Mucosa of rectum (tissue), 2 donors: ENCODE measurements around the gene CPZ.

Source experiments
- H3K27ac ChIP-seq, 2 donors: one replicate each; pipeline ENCODE4 v1.7.0; 2013; ENCODE audit warnings: inconsistent platforms in 2 of 2, low read depth in 2 of 2, low read length in 2 of 2
- H3K27me3 ChIP-seq, 2 donors: one replicate each; pipeline ENCODE4 v1.7.0; 2013; ENCODE audit warnings: low read length in 2 of 2; ENCODE audit not compliant: control insufficient read depth in 2 of 2, insufficient read depth in 2 of 2
- H3K36me3 ChIP-seq, 2 donors: one replicate each; pipeline ENCODE4 v1.7.0; 2013; ENCODE audit warnings: low read length in 2 of 2; ENCODE audit not compliant: control insufficient read depth in 2 of 2, insufficient read depth in 2 of 2
- H3K4me1 ChIP-seq, 2 donors: one replicate each; pipeline ENCODE4 v1.7.0; 2013; ENCODE audit warnings: low read length in 2 of 2, mild to moderate bottlenecking in 1 of 2; ENCODE audit not compliant: control insufficient read depth in 2 of 2, insufficient read depth in 2 of 2
- H3K4me3 ChIP-seq, 2 donors: one replicate each; pipeline ENCODE4 v1.7.0; 2013; ENCODE audit warnings: low read length in 2 of 2
- H3K9ac ChIP-seq, 2 donors: one replicate each; pipeline ENCODE4 v1.7.0; 2013; ENCODE audit warnings: low read length in 2 of 2, low read depth in 1 of 2, mild to moderate bottlenecking in 1 of 2
- H3K9me3 ChIP-seq, 2 donors: one replicate each; pipeline ENCODE4 v1.7.0; 2013; ENCODE audit warnings: low read length in 2 of 2; ENCODE audit not compliant: control insufficient read depth in 2 of 2
- donor health status: healthy.
- donor health status: Normal muscosa, but diverticular disease.

Gene CPZ

DNA sequence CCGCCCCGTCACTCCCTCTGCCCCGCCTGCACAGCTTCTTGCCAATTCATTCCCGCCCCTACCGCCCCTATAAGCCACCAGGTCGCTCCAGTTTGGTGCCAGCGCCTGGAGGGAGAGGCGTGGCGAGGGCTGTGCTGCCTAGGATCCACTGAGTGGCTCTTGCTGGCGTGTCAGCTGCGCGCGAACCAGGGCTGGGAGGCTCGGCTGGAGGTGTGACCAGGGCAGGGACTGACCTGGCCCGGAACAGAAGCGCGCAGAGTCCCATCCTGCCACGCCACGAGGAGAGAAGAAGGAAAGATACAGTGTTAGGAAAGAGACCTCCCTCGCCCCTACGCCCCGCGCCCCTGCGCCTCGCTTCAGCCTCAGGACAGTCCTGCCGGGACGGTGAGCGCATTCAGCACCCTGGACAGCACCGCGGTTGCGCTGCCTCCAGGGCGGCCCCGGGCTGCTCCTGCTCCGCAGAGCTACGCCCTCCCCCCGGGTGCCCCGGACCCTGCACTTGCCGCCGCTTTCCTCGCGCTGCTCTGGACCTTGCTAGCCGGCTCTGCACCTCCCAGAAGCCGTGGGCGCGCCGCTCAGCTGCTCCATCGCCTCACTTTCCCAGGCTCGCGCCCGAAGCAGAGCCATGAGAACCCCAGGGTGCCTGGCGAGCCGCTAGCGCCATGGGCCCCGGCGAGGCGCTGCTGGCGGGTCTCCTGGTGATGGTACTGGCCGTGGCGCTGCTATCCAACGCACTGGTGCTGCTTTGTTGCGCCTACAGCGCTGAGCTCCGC, 12.1 kb upstream of the CPZ start, which contains the start of gene GPR78:
Gene GPR78, plus strand, starts transcription at position 72 of the 773 bp plus-strand sequence. Its CDS starts 591 bp downstream, at position 663.
- Histone ChIP-seq H3K27me3 (peaks cover 0 to 8% of the 10 kb centered on the region in 2 donors), H3K36me3 (no peaks in the 10 kb centered on the region), H3K9me3 (no peaks in the 10 kb centered on the region), H3K27ac (no peak within 1 kb of the TSS), H3K4me1 (no peaks in the 10 kb centered on the region), H3K4me3 (no peak within 1 kb of the TSS), H3K9ac (no peak within 1 kb of the TSS)

DNA sequence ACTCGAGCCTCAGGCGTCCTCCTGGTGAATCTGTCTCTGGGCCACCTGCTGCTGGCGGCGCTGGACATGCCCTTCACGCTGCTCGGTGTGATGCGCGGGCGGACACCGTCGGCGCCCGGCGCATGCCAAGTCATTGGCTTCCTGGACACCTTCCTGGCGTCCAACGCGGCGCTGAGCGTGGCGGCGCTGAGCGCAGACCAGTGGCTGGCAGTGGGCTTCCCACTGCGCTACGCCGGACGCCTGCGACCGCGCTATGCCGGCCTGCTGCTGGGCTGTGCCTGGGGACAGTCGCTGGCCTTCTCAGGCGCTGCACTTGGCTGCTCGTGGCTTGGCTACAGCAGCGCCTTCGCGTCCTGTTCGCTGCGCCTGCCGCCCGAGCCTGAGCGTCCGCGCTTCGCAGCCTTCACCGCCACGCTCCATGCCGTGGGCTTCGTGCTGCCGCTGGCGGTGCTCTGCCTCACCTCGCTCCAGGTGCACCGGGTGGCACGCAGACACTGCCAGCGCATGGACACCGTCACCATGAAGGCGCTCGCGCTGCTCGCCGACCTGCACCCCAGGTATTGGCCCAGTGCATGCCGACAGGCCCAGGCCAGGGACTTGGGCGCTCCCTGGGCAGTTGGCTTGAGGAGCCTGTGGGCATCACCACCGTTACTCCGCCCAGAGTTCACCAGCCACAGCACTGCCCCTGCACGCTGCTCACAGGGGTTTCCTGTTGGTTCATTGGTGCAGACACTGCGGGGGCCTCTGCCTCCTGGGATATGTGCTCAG, 11.3 kb upstream of the CPZ start:
- no peaks in the 10 kb centered on the region for H3K9me3 ChIP-seq
- H3K36me3 ChIP-seq: no peaks in the 10 kb centered on the region
- H3K27ac ChIP-seq: no peak overlapping the region
- no peak overlapping the region for H3K9ac ChIP-seq
- peaks cover 0 to 9% of the 10 kb centered on the region in 2 donors for H3K27me3 ChIP-seq
- no peaks in the 10 kb centered on the region for H3K4me1 ChIP-seq
- H3K4me3 ChIP-seq: no peak overlapping the region

DNA sequence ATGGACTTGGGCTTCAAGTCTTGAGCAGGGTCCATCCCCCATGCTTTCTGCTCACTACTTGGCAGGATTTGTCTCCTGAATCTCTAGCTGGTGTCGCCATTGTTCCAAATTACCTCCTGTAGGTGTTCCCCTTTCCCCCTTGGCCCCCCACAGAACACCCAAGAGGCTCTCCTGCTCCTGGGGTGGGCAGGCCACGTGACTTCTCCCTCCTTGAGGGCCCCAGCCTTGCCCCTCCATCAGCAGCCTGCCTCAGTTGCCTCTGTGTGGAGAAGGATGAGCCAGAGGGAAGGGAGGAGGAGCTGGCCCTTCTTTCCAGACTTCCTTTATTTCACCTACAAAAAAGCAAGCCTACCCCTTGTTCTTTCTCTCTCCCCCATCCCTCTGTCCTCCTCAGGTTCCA, 10.5 kb upstream of the CPZ start:
- Histone ChIP-seq H3K36me3 (no peaks in the 10 kb centered on the region), H3K4me1 (no peaks in the 10 kb centered on the region), H3K27ac (no peak overlapping the region), H3K27me3 (peaks cover 0 to 10% of the 10 kb centered on the region in 2 donors), H3K9me3 (no peaks in the 10 kb centered on the region), H3K9ac (no peak overlapping the region), H3K4me3 (no peak overlapping the region)

DNA sequence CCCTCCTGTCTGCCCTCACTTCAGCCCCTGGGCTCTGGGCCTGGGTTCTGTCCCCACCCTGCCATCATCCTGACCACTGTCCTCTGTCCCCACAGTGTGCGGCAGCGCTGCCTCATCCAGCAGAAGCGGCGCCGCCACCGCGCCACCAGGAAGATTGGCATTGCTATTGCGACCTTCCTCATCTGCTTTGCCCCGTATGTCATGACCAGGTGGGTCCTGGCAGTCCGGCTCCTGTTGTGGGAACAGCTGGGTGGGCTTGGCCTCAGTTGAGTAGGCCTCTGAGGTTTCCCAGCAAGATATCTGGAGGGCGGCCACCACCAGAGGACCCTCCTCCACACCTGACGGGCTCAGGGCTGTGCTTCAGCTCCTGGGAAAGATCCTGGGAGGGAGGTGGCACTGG, 10.1 kb upstream of the CPZ start:
- Histone ChIP-seq H3K27me3 (peaks cover 0 to 10% of the 10 kb centered on the region in 2 donors), H3K4me1 (no peaks in the 10 kb centered on the region), H3K36me3 (no peaks in the 10 kb centered on the region), H3K4me3 (no peak overlapping the region), H3K9ac (no peak overlapping the region), H3K9me3 (no peaks in the 10 kb centered on the region), H3K27ac (no peak overlapping the region)

DNA sequence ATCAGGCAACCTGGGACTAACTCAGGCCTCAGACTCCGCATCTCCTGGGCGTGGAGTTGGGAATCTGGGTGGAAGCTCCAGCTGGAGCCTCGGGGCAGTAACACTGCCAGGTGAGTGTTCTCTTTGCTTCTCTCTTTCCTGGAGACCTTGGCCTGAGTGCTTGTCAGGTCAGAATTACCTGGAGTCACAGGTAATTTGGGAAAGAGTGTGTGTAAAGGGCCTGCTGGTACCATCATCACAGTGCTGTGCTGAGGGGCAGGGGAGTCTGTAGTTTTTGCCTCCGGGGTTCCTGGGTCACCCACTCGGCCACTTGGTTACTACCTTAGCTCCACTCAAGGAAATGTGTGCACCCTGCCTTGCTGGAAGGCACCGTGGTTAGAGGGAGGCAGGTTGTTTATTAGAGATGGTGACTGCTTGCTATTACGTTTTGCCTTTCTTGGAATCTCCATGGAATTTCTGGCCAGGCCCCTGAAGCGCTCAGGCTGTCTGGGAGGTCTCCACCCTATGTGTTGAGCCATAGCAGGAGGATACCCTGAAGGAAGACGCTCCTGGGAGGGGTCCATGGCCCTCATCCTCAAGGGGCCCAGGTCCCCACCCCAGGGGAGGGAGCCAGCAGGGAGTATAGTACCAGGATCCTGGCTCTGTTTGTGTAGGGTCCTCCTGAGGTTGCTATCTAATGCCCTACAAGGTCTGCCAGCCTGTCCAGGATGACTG, 9.5 kb upstream of the CPZ start:
- H3K27me3 ChIP-seq: peaks cover 0 to 6% of the 10 kb centered on the region in 2 donors
- H3K27ac ChIP-seq: no peak overlapping the region
- H3K9ac ChIP-seq: no peak overlapping the region
- H3K4me3 ChIP-seq: no peak overlapping the region
- no peaks in the 10 kb centered on the region for H3K36me3 ChIP-seq
- no peaks in the 10 kb centered on the region for H3K9me3 ChIP-seq
- H3K4me1 ChIP-seq: no peaks in the 10 kb centered on the region

DNA sequence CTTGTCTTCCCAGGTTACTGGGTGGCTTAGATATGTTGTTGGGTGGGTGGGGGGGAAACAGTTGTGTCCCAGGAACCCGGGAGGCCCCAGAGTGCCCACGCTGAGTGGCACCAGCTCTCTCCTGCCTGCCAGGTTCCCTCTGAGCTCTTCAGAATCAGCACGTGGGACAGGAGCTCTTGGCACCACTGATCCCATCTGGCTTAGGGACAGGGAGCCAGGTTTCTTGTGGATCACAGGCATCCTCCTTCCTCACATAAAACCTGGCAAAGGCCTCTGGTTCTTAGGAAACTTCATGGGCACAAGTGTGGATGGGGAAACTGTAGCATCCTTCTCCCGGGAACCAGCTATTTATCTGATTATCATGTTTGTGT, 8.9 kb upstream of the CPZ start:
- Histone ChIP-seq H3K9me3 (no peaks in the 10 kb centered on the region), H3K27me3 (peaks cover 0 to 8% of the 10 kb centered on the region in 2 donors), H3K4me3 (no peak overlapping the region), H3K9ac (no peak overlapping the region), H3K36me3 (no peaks in the 10 kb centered on the region), H3K4me1 (no peaks in the 10 kb centered on the region), H3K27ac (no peak overlapping the region)

DNA sequence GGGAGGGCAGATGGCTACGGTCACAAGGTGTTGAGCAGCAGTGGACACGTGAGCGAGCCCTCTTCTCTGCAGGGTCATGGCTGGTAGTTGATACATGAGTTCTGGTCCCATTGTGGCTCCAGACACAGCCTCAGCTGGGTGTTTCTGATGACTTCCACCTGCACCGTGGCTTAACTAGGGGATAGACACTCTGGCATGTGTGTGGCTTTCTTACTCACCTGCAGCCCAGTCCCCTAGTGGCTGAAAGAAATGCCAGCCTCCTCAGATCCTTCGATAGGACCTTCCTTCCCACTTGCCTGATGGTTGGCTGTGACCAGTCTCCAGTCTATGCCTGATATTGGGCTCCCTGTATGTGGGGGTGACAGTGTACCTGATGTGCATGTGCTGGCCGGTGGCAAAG, 7.4 kb upstream of the CPZ start:
- H3K4me3 ChIP-seq: no peak overlapping the region
- peaks cover 0 to 8% of the 10 kb centered on the region in 2 donors for H3K27me3 ChIP-seq
- H3K9ac ChIP-seq: no peak overlapping the region
- no peaks in the 10 kb centered on the region for H3K4me1 ChIP-seq
- no peak overlapping the region for H3K27ac ChIP-seq
- no peaks in the 10 kb centered on the region for H3K9me3 ChIP-seq
- no peaks in the 10 kb centered on the region for H3K36me3 ChIP-seq

DNA sequence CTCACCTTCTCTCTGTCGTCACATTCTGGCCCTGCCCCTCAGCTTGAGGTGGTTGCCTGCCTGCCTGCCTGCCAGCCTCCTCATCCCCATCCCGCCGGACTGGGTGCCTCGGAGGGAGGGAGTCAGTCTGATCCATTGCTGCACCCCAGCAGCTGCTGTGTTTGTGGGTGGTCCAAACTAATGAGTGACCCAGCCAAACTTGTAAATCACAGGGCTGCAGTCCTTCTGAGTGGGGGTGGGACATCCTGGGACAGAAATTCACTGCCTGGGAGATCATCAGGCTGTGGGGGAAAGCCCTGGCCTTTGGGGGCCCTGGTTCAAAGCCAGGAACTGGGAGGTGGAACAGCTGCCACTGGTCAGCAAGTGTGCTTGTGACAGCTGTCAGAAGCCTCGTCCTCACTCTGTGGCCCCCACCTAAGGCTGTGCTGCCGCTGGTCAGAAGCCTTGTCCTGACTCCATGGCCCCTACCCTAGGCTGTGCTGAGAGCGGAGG, 6.8 kb upstream of the CPZ start:
- H3K27ac ChIP-seq: no peak overlapping the region
- no peaks in the 10 kb centered on the region for H3K9me3 ChIP-seq
- no peak overlapping the region for H3K4me3 ChIP-seq
- no peaks in the 10 kb centered on the region for H3K4me1 ChIP-seq
- peaks cover 0 to 8% of the 10 kb centered on the region in 2 donors for H3K27me3 ChIP-seq
- no peak overlapping the region for H3K9ac ChIP-seq
- no peaks in the 10 kb centered on the region for H3K36me3 ChIP-seq

DNA sequence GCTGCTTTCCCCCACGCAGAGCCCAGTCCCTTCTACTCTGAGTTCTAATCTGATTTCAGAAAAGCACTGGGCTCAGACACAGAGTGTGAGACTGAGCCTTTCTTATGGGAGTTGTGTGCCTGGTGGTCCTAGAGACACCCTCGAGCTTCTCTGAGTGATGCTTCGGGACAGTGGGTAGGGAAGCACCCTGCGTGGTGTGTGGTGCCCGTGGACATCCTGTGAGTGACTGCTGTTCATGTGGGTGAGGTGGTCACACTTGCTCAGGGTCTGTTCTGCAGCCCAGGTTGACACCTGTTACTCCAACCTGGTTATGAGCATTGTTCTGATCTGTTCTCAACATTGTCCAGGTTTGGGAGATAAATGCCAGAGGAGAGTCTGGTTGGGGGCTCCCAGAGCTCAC, 6.3 kb upstream of the CPZ start:
- peaks cover 0 to 6% of the 10 kb centered on the region in 2 donors for H3K27me3 ChIP-seq
- H3K4me3 ChIP-seq: no peak overlapping the region
- H3K27ac ChIP-seq: no peak overlapping the region
- H3K9me3 ChIP-seq: no peaks in the 10 kb centered on the region
- no peaks in the 10 kb centered on the region for H3K4me1 ChIP-seq
- no peaks in the 10 kb centered on the region for H3K36me3 ChIP-seq
- H3K9ac ChIP-seq: no peak overlapping the region
